SJSA1 (cell line): ENCODE measurements around the gene FAF1. TPM values are rescaled to one million over a fixed set of nuclear protein-coding genes. Genes with fewer than 3 reads are reported as not detected.

ENCODE experiments used
- DNase-seq, 2 experiments: peaks; one replicate each; pipeline ENCODE4 v3.0.0-alpha.2; 2015 to 2020; ENCODE audit warnings: low spot score in 2 of 2, low read depth in 1 of 2
- H3K27ac ChIP-seq: fragments of 250-450 bp; sonication (Bioruptor Pico); 2 replicates; pipeline ENCODE4 v1.5.1; 2020; ENCODE audit warnings: mild to moderate bottlenecking, moderate library complexity
- H3K27me3 ChIP-seq: fragments of 250-450 bp; sonication (Bioruptor Pico); replicated peaks from 2 replicates; pipeline ENCODE4 v1.5.1; 2020; ENCODE audit warnings: mild to moderate bottlenecking, moderate library complexity
- H3K36me3 ChIP-seq: fragments of 250-450 bp; sonication (Bioruptor Pico); 2 replicates; pipeline ENCODE4 v1.5.1; 2020; ENCODE audit warnings: mild to moderate bottlenecking
- H3K4me1 ChIP-seq: fragments of 250-450 bp; sonication (Bioruptor Pico); replicated peaks from 2 replicates; pipeline ENCODE4 v1.6.1; 2021; ENCODE audit warnings: mild to moderate bottlenecking
- H3K4me3 ChIP-seq: fragments of 250-450 bp; sonication (Bioruptor Pico); 2 replicates; pipeline ENCODE4 v1.5.1; 2020; ENCODE audit warnings: mild to moderate bottlenecking
- H3K9me3 ChIP-seq: fragments of 250-450 bp; sonication (Bioruptor Pico); replicated peaks from 2 replicates; pipeline ENCODE4 v1.5.1; 2020; ENCODE audit warnings: mild to moderate bottlenecking
- total RNA-seq: library from RNA; depleted of rRNA; stranded (reverse); fragments of >200 nt; shearing (Covaris generic); gene quantifications from 2 replicates; pipeline ENCODE4 v1.2.3, GENCODE V29; 2014

FAF1 gene
- total RNA-seq, 1 experiment from 2014 or later: 96.3 TPM

DNA sequence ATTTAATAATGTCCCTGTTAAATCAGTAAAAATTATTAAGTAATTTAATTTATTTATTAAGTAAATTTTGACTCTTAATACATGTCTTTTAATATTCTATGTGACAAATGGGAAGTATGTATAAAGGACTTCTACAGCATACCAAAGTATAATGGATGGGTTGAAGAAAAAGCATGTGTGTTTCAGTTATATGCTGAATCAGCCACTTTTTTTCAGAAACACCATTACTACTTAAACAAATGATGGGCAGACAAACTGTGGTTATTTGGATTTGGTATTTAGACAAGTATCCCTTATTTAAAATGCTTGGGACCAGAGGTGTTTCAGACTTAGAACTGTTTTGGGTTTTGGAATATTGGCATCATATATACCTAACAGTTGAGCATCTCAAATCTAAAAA lies 360.5 kb downstream of the FAF1 start:
- Histone ChIP-seq H3K9me3 (no peaks in the 10 kb centered on the region), H3K36me3 (no peaks in the 10 kb centered on the region), H3K4me1 (peaks cover 9% of the 10 kb centered on the region), H3K27ac (no peak overlapping the region), H3K4me3 (no peak overlapping the region), H3K27me3 (no peaks in the 10 kb centered on the region)
- DNase-seq: no peak

DNA sequence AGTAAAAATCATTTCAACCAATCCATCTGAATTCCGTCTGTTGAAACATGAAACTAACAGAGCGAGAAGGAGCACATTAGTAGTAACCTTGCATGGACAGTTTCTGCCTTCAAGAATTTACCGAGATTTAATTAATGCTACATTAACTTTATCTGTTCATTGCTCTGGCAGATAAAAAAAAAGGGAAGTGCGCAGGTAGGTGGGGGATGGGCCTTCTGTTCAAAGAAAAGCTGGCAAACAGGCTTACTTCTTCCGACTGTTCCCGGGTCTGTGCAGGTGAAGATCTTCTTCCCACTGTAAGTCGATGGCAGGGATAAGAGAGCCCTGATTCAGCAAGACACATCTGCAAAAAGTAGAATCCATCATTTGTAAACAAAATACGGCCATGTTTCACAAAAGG lies 364.2 kb downstream of the FAF1 start:
- Histone ChIP-seq H3K27me3 (no peaks in the 10 kb centered on the region), H3K4me1 (no peaks in the 10 kb centered on the region), H3K4me3 (no peak overlapping the region), H3K9me3 (no peaks in the 10 kb centered on the region), H3K36me3 (peaks cover 11% of the 10 kb centered on the region), H3K27ac (no peak overlapping the region)
- DNase-seq: no peak

DNA sequence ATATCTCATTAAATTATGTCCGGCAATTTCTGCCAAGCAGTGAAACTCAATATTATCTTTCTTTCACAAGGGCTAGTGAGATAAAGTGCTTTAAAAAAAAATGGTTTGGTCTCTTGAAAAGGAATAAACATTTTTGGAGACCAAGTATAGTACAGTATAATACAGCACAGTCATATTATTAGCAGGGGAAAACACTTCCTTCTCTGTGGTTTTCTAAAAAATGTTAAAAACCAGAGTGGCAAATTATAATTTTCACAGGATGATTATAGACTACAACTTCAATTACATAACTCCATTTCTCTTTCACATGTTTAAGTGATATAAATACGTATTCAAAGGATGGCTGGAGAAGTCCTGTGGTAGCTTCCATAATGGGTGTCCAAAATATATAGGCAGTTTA lies 366.6 kb downstream of the FAF1 start:
- DNase-seq: no peak
- Histone ChIP-seq H3K36me3 (peaks cover 14% of the 10 kb centered on the region), H3K4me1 (no peaks in the 10 kb centered on the region), H3K27ac (no peak overlapping the region), H3K4me3 (no peak overlapping the region), H3K27me3 (no peaks in the 10 kb centered on the region), H3K9me3 (no peaks in the 10 kb centered on the region)

DNA sequence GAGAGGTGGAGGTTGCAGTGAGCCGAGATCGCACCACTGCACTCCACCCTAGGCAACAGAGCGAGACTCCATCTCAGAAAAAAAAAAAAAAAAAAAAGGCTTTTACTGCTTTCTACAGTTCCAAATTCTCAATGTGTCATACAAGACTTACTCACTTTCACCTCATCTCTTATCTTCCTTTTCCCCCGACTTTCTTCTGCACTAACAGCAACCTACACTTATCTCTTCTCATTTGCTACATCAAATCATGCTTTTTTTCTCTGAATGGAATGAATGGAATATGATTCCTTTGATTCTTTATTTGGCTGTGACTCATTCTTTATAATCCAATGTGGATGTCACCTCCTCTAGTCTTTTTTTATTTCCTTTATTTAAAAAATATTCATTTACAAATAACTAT lies 368.5 kb downstream of the FAF1 start:
- Histone ChIP-seq H3K27ac (no peak overlapping the region), H3K4me3 (no peak overlapping the region), H3K27me3 (no peaks in the 10 kb centered on the region), H3K4me1 (no peaks in the 10 kb centered on the region), H3K9me3 (no peaks in the 10 kb centered on the region), H3K36me3 (peaks cover 15% of the 10 kb centered on the region)
- DNase-seq: no peak

DNA sequence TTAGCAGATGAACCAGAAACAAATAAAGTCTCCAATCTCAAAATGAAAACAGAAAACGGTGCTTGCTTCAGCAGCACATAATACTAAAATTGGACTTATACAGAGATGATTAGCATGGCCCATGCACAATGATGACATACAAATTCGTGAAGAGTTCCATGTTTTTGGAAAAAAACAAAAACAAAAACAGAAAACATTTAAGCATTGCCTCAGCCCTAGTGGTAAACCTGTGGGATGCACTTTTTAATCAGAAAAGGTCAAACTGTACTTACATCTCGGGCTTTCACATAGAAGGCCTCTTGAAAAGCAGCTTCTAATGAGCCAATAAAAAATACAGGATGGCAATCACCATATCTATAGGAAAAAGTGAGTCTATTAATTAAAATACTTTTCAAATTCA lies 377.7 kb downstream of the FAF1 start:
- no peak overlapping the region for H3K4me3 ChIP-seq
- H3K27me3 ChIP-seq: no peaks in the 10 kb centered on the region
- no peaks in the 10 kb centered on the region for H3K9me3 ChIP-seq
- H3K27ac ChIP-seq: no peak overlapping the region
- peaks cover 6% of the 10 kb centered on the region for H3K36me3 ChIP-seq
- H3K4me1 ChIP-seq: no peaks in the 10 kb centered on the region
- DNase-seq: no peak

DNA sequence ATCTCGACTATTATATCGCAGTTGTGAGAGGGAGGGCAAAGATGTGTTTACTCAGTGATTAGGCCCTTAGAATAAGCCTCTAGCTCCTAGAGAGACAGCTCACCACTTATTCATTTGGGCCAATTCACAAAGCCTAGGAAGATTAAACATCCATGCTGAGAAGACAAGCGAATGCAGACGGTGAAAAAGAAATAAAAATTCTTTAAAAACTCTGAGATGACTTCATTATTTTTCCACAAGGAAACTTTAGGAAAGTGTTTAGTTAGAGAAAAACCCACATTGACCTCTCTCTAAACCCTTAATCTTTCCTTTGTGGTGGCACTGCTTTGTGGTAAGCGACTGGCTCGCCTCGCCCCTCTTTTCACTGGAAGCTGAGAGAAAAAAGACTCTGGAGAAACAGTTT lies 390.0 kb downstream of the FAF1 start:
- Histone ChIP-seq H3K4me3 (no peak overlapping the region), H3K27me3 (no peaks in the 10 kb centered on the region), H3K4me1 (peaks cover 24% of the 10 kb centered on the region), H3K36me3 (peaks cover 12% of the 10 kb centered on the region), H3K27ac (peak overlapping the region; percentile 35), H3K9me3 (no peaks in the 10 kb centered on the region)
- DNase-seq: peak in 1 of 2 experiments; percentile 74

DNA sequence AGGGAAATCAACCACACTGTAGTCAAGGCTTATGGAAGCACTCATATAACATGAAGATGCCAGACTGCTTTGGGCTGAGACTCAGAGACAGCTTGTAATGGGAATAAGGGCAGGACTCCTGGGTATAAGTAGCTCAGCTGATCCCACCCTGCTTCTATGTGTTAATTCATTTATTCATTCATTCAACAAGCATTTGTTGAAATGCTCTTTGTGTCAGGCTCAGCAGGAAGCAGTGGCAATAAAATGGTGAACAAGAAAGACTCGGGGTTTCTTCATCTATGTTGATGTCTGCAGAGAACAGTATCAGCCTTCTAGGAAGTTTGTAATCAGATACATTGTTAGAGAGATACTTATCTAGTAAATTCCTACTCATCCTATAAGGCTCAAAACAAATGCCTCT lies 391.3 kb downstream of the FAF1 start:
- H3K4me3 ChIP-seq: no peak overlapping the region
- H3K4me1 ChIP-seq: peaks cover 24% of the 10 kb centered on the region
- no peak for DNase-seq
- no peaks in the 10 kb centered on the region for H3K27me3 ChIP-seq
- no peaks in the 10 kb centered on the region for H3K9me3 ChIP-seq
- no peak overlapping the region for H3K27ac ChIP-seq
- H3K36me3 ChIP-seq: peaks cover 15% of the 10 kb centered on the region

DNA sequence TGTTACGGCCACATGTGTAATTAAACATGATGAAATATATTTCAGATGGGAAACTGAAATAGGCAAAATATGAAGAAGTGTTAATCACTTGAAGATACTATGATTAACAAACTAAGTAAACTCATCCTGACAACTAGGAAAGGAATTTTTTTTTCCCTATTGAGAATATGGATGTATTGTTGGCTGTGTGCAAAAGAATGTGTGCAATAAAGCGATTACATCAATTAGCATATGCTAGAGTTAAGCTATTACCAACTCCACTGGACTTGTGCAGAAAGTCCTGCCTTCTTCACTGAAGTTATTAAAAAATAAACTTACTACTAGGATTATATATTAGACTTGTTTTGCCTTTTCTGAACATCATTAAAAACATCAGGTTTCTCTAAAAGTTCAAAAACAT lies 393.7 kb downstream of the FAF1 start:
- Histone ChIP-seq H3K4me3 (no peak overlapping the region), H3K9me3 (no peaks in the 10 kb centered on the region), H3K27me3 (no peaks in the 10 kb centered on the region), H3K36me3 (peaks cover 15% of the 10 kb centered on the region), H3K27ac (no peak overlapping the region), H3K4me1 (peaks cover 24% of the 10 kb centered on the region)
- DNase-seq: no peak

DNA sequence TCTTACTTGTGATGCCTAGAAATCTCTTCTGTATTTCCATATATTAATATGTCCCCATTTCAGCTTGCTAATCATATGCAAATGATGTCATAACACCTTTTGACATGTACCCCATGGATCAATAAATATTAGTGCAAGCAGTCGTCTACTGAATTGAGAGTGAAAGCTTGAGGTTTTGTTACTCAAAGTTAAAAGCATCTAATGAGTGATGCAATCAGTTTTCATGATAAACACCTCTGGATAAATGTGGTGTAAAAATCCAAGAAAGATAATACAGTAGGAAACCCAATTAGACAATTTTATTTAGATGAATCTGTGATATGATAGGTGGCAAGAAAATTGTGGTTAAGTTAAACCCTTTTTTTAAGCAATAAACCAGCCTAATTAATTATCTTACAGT lies 395.6 kb downstream of the FAF1 start:
- no peak for DNase-seq
- H3K9me3 ChIP-seq: no peaks in the 10 kb centered on the region
- H3K36me3 ChIP-seq: peaks cover 15% of the 10 kb centered on the region
- H3K27ac ChIP-seq: no peak overlapping the region
- peaks cover 5% of the 10 kb centered on the region for H3K4me1 ChIP-seq
- no peaks in the 10 kb centered on the region for H3K27me3 ChIP-seq
- no peak overlapping the region for H3K4me3 ChIP-seq

DNA sequence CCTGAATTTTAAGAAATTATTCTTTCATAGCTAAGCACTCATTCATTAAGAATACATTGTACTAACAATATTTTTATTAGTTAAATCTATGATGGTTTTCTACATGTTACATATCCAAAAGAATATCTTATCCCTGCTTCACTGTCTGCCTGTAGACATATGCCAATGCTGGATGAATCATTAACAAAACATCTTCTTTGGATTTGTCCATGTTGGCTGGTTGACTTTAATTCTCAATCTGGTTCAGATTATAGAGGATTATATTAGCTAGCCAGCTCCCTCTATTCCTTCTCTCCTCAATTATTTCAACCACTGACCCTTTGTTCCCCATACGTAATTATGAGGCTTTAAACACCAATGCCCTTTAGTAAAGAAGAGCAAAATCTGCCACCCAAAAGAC lies 398.0 kb downstream of the FAF1 start:
- Histone ChIP-seq H3K9me3 (no peaks in the 10 kb centered on the region), H3K4me3 (no peak overlapping the region), H3K27me3 (no peaks in the 10 kb centered on the region), H3K4me1 (no peaks in the 10 kb centered on the region), H3K27ac (no peak overlapping the region), H3K36me3 (peaks cover 15% of the 10 kb centered on the region)
- no peak for DNase-seq

DNA sequence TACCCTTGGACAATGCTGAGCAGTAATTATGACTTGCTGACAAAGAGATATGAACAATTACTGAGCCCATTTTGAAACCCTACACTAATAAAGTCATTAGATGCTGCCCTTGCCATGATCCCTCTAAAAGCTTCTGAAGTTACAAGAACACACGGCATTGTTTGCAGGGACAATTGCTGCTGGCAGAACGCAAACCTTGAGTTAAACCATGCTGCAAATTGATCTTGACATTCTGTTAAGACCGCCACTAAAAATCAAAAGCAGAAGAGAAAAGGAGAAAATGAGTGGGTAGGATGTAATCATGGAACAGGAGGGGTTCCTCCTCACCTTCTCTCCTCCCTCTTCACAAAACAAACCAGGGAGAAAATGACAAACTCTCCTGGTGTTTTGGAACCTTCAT lies 400.6 kb downstream of the FAF1 start:
- H3K27me3 ChIP-seq: no peaks in the 10 kb centered on the region

DNA sequence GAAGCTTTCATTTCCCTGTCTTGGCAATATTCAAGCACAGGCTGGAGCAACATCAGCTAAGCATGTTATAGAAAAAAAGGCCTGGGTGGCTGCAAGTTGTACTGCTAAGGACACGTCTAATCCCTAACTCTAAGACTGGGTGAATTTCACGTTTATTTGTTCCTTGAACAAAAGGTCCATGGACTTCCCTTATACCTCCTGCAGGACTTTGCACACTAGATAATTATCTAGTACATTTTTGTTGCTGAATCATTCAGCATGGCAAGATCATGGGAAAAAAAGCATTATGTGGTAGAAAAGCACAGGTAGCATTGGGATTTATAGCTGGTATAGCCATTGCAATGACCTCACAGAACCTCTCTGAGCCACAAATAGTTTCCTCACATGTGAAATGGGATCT lies 406.1 kb downstream of the FAF1 start:
- Histone ChIP-seq H3K4me3 (no peak overlapping the region), H3K36me3 (no peaks in the 10 kb centered on the region; the same call in 1 of the 2 replicates), H3K4me1 (peaks cover 8% of the 10 kb centered on the region), H3K9me3 (no peaks in the 10 kb centered on the region), H3K27ac (no peak overlapping the region), H3K27me3 (no peaks in the 10 kb centered on the region)
- no peak for DNase-seq

More for the DNA sequence above, 400.6 kb downstream of the FAF1 start:
- Histone ChIP-seq H3K36me3 (0 out of 2 replicates have a peak, but pooled peaks cover under 1% of the 10 kb centered on the region), H3K4me3 (no peak overlapping the region), H3K4me1 (no peaks in the 10 kb centered on the region), H3K9me3 (no peaks in the 10 kb centered on the region), H3K27ac (no peak overlapping the region)
- no peak for DNase-seq

DNA sequence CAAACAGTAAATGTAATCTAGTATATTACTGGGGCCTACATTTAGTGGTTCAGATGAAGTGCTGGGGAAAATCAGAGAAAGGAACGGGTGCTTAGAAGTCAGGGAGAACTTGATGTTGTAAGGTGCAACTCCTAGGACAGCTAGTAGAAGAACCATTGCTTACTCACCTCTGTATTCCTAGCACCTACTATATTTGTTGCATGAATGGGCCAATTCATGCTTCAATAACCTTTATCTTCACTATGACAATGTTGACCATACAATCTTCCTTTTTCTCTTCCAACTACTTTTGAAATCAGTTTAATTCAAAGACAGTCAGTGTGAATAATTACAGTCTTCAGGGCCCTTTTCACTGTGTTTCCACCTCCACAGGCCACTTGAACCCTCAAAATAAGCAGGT lies 411.8 kb downstream of the FAF1 start:
- H3K27me3 ChIP-seq: no peaks in the 10 kb centered on the region
- peaks cover 8% of the 10 kb centered on the region for H3K4me1 ChIP-seq
- H3K9me3 ChIP-seq: no peaks in the 10 kb centered on the region
- no peak for DNase-seq
- H3K36me3 ChIP-seq: no peaks in the 10 kb centered on the region; the same call in 1 of the 2 replicates
- H3K27ac ChIP-seq: no peak overlapping the region
- no peak overlapping the region for H3K4me3 ChIP-seq

DNA sequence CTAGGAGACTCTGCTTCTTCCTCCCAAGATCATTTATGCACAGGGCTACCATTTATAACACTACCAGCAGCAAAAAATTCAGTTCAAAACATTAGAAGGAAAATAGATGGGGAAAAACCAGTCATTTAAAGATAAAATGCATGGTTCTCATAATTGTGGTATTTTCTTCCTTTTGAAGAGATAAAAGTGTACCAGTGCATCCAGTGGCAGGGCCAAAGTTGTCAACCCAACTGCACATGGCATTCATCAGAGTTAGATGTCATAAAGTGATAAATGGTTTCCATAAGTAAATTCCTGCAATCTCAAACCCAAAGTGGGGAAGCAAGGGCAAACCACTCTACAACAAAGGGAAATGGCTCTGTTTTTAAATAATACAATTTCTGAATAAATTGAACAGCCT lies 417.7 kb downstream of the FAF1 start:
- Histone ChIP-seq H3K4me3 (no peak overlapping the region), H3K36me3 (no peaks in the 10 kb centered on the region), H3K9me3 (no peaks in the 10 kb centered on the region), H3K27me3 (no peaks in the 10 kb centered on the region), H3K4me1 (no peaks in the 10 kb centered on the region), H3K27ac (no peak overlapping the region)
- no peak for DNase-seq

DNA sequence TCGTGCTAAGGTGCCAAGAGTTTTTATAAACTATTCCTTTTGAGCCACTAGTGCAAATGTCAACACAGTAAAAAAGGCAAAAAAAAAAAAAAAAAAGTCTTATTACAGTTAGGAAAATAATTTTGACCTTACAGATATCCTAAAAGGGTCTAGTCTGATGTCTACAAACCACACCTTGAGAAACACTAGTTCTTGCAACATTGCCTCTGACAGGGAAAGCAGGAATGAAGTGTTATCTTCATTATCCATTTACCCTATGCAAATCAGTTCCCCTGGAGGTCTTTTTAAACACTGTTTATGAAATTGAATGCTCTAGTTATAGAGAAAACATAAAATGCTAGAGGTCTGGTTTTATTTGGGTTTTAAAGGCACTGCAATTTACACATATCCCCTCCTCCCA lies 421.6 kb downstream of the FAF1 start:
- Histone ChIP-seq H3K9me3 (no peaks in the 10 kb centered on the region), H3K36me3 (no peaks in the 10 kb centered on the region), H3K4me1 (no peaks in the 10 kb centered on the region), H3K27me3 (no peaks in the 10 kb centered on the region), H3K27ac (no peak overlapping the region), H3K4me3 (no peak overlapping the region)
- no peak for DNase-seq
